Tibial nerve (tissue), 4 donors: Measurements from ENCODE around the gene SYNM. TPM values are rescaled to one million over a fixed set of nuclear protein-coding genes. Genes with fewer than 3 reads are reported as not detected.

ENCODE experiments used
- DNase-seq, 2 donors: peaks; one replicate each; pipeline ENCODE4 v3.0.0-alpha.2; 2019; ENCODE audit warnings: low spot score in 2 of 2
- H3K27ac ChIP-seq, 4 donors: fragments of 200-600 bp; sonication (generic) in 3 of 4; one replicate each; pipeline ENCODE4 v1.5.1; 2017 to 2019; ENCODE audit warnings: mild to moderate bottlenecking in 1 of 4
- H3K27me3 ChIP-seq, 2 donors: fragments of 200-600 bp; sonication (generic) in 1 of 2; one replicate each; pipeline versions ENCODE4 v1.5.1 to v1.6.0; 2017 to 2019
- H3K36me3 ChIP-seq, 3 donors: fragments of 200-600 bp; sonication (generic); one replicate each; pipeline ENCODE4 v1.5.1; 2018 to 2019
- H3K4me1 ChIP-seq, 4 donors: fragments of 200-600 bp; sonication (generic) in 3 of 4; one replicate each; pipeline ENCODE4 v1.5.1; 2017 to 2019
- H3K4me3 ChIP-seq, 4 donors: fragments of 200-600 bp; sonication (generic) in 3 of 4; one replicate each; pipeline ENCODE4 v1.5.1; 2017 to 2019; ENCODE audit warnings: mild to moderate bottlenecking in 1 of 4, moderate library complexity in 1 of 4
- H3K9me3 ChIP-seq, 4 donors: fragments of 200-600 bp; sonication (generic) in 3 of 4; one replicate each; pipeline ENCODE4 v1.5.1; 2017 to 2019
- CTCF ChIP-seq, 5 experiments: fragments of 200-600 bp in 3 of 5; fragments of 450-650 bp in 2 of 5; sonication (generic) in 3 of 5; IDR thresholded peaks; one replicate each; pipeline ENCODE4 v1.5.1; 2016 to 2019; ENCODE audit warnings: antibody characterized with exemption in 5 of 5, mild to moderate bottlenecking in 3 of 5, moderate library complexity in 2 of 5
- EP300 ChIP-seq, 2 donors: sonication (generic); formaldehyde crosslinking; IDR thresholded peaks; one replicate each; pipeline ENCODE4 v1.6.1; 2017; ENCODE audit warnings: antibody characterized with exemption in 2 of 2, mild to moderate bottlenecking in 1 of 2
- POLR2A ChIP-seq, 2 donors: fragments of 450-650 bp; IDR thresholded peaks; one replicate each; pipeline ENCODE4 v1.6.1; 2017; ENCODE audit warnings: antibody characterized with exemption in 2 of 2, mild to moderate bottlenecking in 2 of 2, moderate library complexity in 2 of 2
- WGBS, 2 donors: methylation state at CpG; one replicate each; pipeline ENCODE4 v1.1.5; 2018; 5-methylcytosine and 5-hydroxymethylcytosine counted together
- total RNA-seq, 4 donors: library from RNA; depleted of rRNA; stranded (reverse); fragments of >200 nt; gene quantifications; one replicate each; pipeline ENCODE4 v1.1.0, GENCODE V29; 2016

Gene SYNM
- total RNA-seq, 4 donors from 2014 or later = 26.4 to 47.0 (median 29.6) TPM

DNA sequence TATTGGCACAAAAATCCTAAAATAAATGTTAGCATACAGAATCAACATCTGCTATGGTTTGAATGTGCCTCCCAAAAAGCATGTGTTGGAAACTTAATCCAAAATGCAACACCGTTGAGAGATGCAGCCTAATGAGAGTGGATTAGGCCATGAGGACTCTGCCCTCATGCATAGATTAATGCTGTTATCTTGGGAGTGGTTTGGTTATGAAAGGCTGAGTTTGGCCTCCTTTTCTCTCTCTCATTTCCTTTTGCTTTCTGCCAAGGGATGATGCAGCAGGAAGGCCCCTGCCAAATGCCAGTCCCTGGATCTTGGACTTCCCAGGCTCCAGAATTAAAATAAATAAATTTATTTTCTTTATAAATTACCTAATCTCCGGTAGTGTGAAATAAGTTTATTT is 49.4 kb downstream of the SYNM start:
- peaks cover 0 to 64% (median 0%) of the 10 kb centered on the region in 3 donors for H3K36me3 ChIP-seq
- H3K4me1 ChIP-seq = no peaks in the 10 kb centered on the region
- H3K27me3 ChIP-seq = no peaks in the 10 kb centered on the region
- no peaks in the 10 kb centered on the region for H3K9me3 ChIP-seq
- TF ChIP-seq CTCF (IDR thresholded peaks at IDR 0.05) (no peak), POLR2A (IDR thresholded peaks at IDR 0.05) (no peak), EP300 (IDR thresholded peaks at IDR 0.05) (no peak)
- no peak overlapping the region for H3K4me3 ChIP-seq
- no peak for DNase-seq
- 71 to 75% methylated on average over 2 of the region's 2 CpGs for WGBS, 2 donors
- no peak overlapping the region for H3K27ac ChIP-seq

DNA sequence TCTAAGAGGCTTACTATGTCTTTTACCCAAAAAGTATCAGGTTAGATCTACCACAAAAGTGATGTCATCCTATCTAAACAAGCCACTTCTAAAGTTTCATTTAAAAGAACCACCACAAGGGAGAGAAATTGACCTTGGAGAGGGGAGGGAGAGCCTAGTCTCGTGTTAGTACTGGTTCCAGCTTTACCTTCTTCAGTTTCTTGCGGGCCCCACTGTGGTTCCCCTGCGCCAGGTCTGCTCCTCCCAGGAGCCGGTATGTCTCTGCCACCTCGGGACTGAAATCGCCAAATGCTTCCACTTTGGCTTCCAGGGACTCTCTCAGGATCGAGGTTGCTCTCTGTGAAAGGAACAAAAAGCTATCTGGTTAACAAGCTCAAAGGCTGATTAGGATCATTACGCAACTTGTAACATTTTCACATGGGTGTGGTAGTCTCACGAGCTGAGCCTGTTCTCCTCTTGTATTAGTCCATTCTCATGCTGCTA is 51.1 kb downstream of the SYNM start:
- no peak overlapping the region for H3K27ac ChIP-seq
- WGBS, 2 donors = 82 to 85% methylated on average over 9 of the region's 9 CpGs

DNA sequence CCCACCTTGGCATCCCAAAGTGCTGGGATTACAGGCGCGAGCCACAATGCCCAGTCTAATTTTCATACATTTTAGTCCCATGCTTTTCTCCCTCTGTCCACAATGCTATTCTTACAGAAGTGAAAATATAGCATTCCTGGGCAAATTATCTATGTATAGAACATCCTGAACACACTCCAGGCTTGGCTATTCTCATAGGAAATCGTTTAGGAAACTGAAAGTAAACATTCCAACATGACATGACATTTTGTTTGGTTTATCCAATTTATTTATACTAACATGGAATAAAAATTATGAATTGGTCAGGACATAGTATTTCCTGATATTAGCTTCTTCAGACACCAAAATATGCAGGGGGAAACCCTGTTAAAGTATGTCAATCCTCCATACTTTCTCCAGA is 52.6 kb downstream of the SYNM start:
- no peaks in the 10 kb centered on the region for H3K9me3 ChIP-seq
- no peaks in the 10 kb centered on the region for H3K4me1 ChIP-seq
- WGBS, 2 donors = 76 to 82% methylated on average over 3 of the region's 3 CpGs
- no peak overlapping the region for H3K4me3 ChIP-seq
- no peak overlapping the region for H3K27ac ChIP-seq
- H3K27me3 ChIP-seq = no peaks in the 10 kb centered on the region
- TF ChIP-seq CTCF (IDR thresholded peaks at IDR 0.05) (no peak), EP300 (IDR thresholded peaks at IDR 0.05) (no peak), POLR2A (IDR thresholded peaks at IDR 0.05) (no peak)
- no peak for DNase-seq
- peaks cover 0 to 60% (median 0%) of the 10 kb centered on the region in 3 donors for H3K36me3 ChIP-seq

More for the DNA sequence above, 51.1 kb downstream of the SYNM start:
- Histone ChIP-seq H3K36me3 (peaks cover 0 to 59% (median 0%) of the 10 kb centered on the region in 3 donors), H3K27me3 (no peaks in the 10 kb centered on the region), H3K4me3 (no peak overlapping the region), H3K9me3 (no peaks in the 10 kb centered on the region), H3K4me1 (no peaks in the 10 kb centered on the region)
- TF ChIP-seq EP300 (IDR thresholded peaks at IDR 0.05) = no peak
- no peak for TF ChIP-seq CTCF (IDR thresholded peaks at IDR 0.05)
- no peak for TF ChIP-seq POLR2A (IDR thresholded peaks at IDR 0.05)
- no peak for DNase-seq

GRCh38 chr15:99158626-99159412 is 53.9 kb downstream of the SYNM start:
- no peak for DNase-seq
- 93 to 98% methylated on average over 6 of the region's 6 CpGs for WGBS, 2 donors
- Histone ChIP-seq H3K27me3 (no peaks in the 10 kb centered on the region), H3K9me3 (no peaks in the 10 kb centered on the region), H3K4me1 (no peaks in the 10 kb centered on the region), H3K27ac (no peak overlapping the region), H3K4me3 (no peak overlapping the region), H3K36me3 (peaks cover 0 to 67% (median 0%) of the 10 kb centered on the region in 3 donors)
- TF ChIP-seq POLR2A (IDR thresholded peaks at IDR 0.05) = no peak
- no peak for TF ChIP-seq CTCF (IDR thresholded peaks at IDR 0.05)
- no peak for TF ChIP-seq EP300 (IDR thresholded peaks at IDR 0.05)

DNA sequence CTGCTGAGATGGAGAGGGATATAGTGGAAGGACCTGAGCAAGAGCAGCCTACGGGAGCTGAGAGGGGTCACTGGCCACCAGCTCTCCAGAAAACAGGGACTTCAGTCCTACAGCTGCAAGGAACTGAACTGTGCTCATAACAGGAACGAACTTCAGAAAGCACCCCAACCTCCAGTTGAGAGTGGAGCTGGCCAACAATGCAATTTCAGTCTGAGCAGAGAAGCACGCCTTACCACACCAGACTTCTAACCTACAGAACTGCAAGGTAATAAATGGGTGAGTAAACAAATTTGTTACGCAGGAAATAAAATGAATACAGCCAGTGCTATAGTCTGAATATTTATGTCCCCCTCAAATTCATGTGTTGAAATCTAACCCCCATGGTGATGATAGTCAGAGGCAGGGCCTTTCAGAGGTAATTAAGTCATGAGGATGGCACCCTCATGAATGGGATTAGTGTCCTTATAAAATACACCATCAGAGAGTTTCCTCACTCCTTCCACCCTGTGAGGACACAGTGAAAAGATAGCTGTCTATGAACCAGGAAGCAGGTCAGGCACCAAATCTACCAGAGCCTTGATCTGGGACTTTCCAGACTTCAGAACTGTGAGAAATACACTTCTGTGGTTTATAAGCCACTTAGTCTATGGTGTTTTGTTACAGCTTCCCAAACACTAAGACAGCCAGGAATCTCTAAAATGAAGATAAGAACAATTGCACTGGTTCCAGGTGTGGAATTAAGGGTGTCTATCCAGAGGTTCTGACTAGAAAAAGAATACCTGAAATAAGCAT is 58.6 kb downstream of the SYNM start:
- WGBS, 2 donors = 94 to 96% methylated on average over 4 of the region's 4 CpGs
- H3K27ac ChIP-seq = no peak overlapping the region
- peaks cover 0 to 15% (median 8%) of the 10 kb centered on the region in 4 donors for H3K4me1 ChIP-seq
- peaks cover 0 to 68% (median 0%) of the 10 kb centered on the region in 3 donors for H3K36me3 ChIP-seq
- no peaks in the 10 kb centered on the region for H3K9me3 ChIP-seq
- H3K4me3 ChIP-seq = no peak overlapping the region
- no peaks in the 10 kb centered on the region for H3K27me3 ChIP-seq
- no peak for DNase-seq
- TF ChIP-seq EP300 (IDR thresholded peaks at IDR 0.05) = no peak
- no peak for TF ChIP-seq POLR2A (IDR thresholded peaks at IDR 0.05)
- TF ChIP-seq CTCF (IDR thresholded peaks at IDR 0.05) = no peak
